ENCODE data around the gene TDRD9.

- TF ChIP-seq CTCF (IDR thresholded peaks at IDR 0.05) (peak; percentile 79 to 90 (median 88)), POLR2AphosphoS5 (IDR thresholded peaks at IDR 0.05) (peak; percentile 49 to 82 (median 64)), POLR2A (IDR thresholded peaks at IDR 0.05) (peak; percentile 43)
These were observed 7.0 kb upstream of the TDRD9 start for GRCh38 chr14:103920981-103921854.

Measured in breast epithelium (tissue), 3 donors.